IMR-90 (cell line): Measurements from ENCODE around the gene CBLIF. TPM values are rescaled to one million over a fixed set of nuclear protein-coding genes. Genes with fewer than 3 reads are reported as not detected.

Experiments used
- ATAC-seq: fragments of 200-7000 bp; cut with Tn5 transposase; 2 replicates; pipeline ENCODE4 v1.9.1; 2020; ENCODE audit warnings: low read depth, mild to moderate bottlenecking, moderate library complexity
- BruUV-seq: library from RNA; stranded (reverse); fragments of 400-500 nt; replicated peaks from 2 replicates; lab custom pipeline; 2021; lab: Mats Ljungman, UMichigan
- CTCF ChIA-PET: fragments of 300-600 bp; formaldehyde crosslinking; extraction: SDS; loops from one replicate; lab custom pipeline; 2021; ENCODE audit warnings: antibody characterized with exemption; lab: Yijun Ruan, JAX
- POLR2A ChIA-PET: fragments of 300-600 bp; sonication (Branson Sonifier 250); formaldehyde crosslinking; loops from one replicate; lab custom pipeline; 2022; ENCODE audit warnings: antibody characterized with exemption; ENCODE audit not compliant: unreplicated experiment; lab: Charles Lee
- DNase-seq: peaks from one replicate; pipeline ENCODE4 v3.0.0; 2013
- H2AFZ ChIP-seq: replicated peaks from 2 replicates; pipeline ENCODE3; 2013; ENCODE audit warnings: low read length, mild to moderate bottlenecking; ENCODE audit not compliant: poor library complexity
- H2AK5ac ChIP-seq: 2 replicates; pipeline ENCODE4 v1.6.1; 2013; ENCODE audit warnings: low read depth, low read length, inconsistent platforms
- H2AK9ac ChIP-seq: replicated peaks from 2 replicates; pipeline ENCODE3; 2013; ENCODE audit warnings: mild to moderate bottlenecking, low read depth, low read length, moderate library complexity; ENCODE audit not compliant: poor library complexity
- H2BK120ac ChIP-seq: 2 replicates; pipeline ENCODE4 v1.6.1; 2013; ENCODE audit warnings: low read depth, low read length, inconsistent platforms
- H2BK15ac ChIP-seq: 3 replicates; pipeline ENCODE4 v1.6.1; 2013; ENCODE audit warnings: low read depth, low read length, inconsistent platforms
- H2BK20ac ChIP-seq: 2 replicates; pipeline ENCODE4 v1.6.1; 2013; ENCODE audit warnings: low read depth, mild to moderate bottlenecking, inconsistent platforms, low read length, moderate library complexity
- H2BK5ac ChIP-seq: 2 replicates; pipeline ENCODE4 v1.6.1; 2013; ENCODE audit warnings: mild to moderate bottlenecking, low read depth, low read length, inconsistent platforms; ENCODE audit not compliant: poor library complexity, severe bottlenecking
- H3K14ac ChIP-seq: replicated peaks from 2 replicates; pipeline ENCODE4 v1.6.1; 2013; ENCODE audit warnings: low read depth, low read length, inconsistent platforms
- H3K18ac ChIP-seq: 2 replicates; pipeline ENCODE4 v1.6.1; 2013; ENCODE audit warnings: low read depth, low read length, control low read depth
- H3K23ac ChIP-seq: 2 replicates; pipeline ENCODE4 v1.6.1; 2013; ENCODE audit warnings: low read depth, low read length, inconsistent platforms
- H3K27ac ChIP-seq: 2 replicates; pipeline ENCODE4 v1.5.1; 2013; ENCODE audit warnings: mild to moderate bottlenecking, control low read depth, low read length; ENCODE audit not compliant: insufficient read depth
- H3K27me3 ChIP-seq: 2 replicates; pipeline ENCODE4 v1.6.1; 2013; ENCODE audit warnings: low read length; ENCODE audit not compliant: control insufficient read depth, insufficient read depth
- H3K36me3 ChIP-seq: 2 replicates; pipeline ENCODE4 v1.6.1; 2013; ENCODE audit warnings: low read length, mixed read lengths; ENCODE audit not compliant: control insufficient read depth, insufficient read depth
- H3K4ac ChIP-seq: 2 replicates; pipeline ENCODE4 v1.6.1; 2013; ENCODE audit warnings: low read depth, low read length, inconsistent platforms
- H3K4me1 ChIP-seq: 2 replicates; pipeline ENCODE4 v1.6.1; 2013; ENCODE audit warnings: low read length, mixed read lengths; ENCODE audit not compliant: control insufficient read depth, insufficient read depth
- H3K4me2 ChIP-seq: 2 replicates; pipeline ENCODE4 v1.6.1; 2013; ENCODE audit warnings: low read depth, mild to moderate bottlenecking, control low read depth, low read length, moderate library complexity
- H3K4me3 ChIP-seq: 2 replicates; pipeline ENCODE4 v1.5.1; 2013; ENCODE audit warnings: low read depth, mild to moderate bottlenecking, control low read depth, low read length, moderate library complexity; ENCODE audit not compliant: insufficient read depth
- H3K56ac ChIP-seq: 2 replicates; pipeline ENCODE4 v1.6.1; 2013; ENCODE audit warnings: low read length, inconsistent platforms; ENCODE audit not compliant: insufficient read depth; ENCODE audit errors: extremely low read depth
- H3K79me1 ChIP-seq, 2 experiments: 2 replicates each; pipeline ENCODE4 v1.6.1; 2013; ENCODE audit warnings: low read length in 2 of 2, inconsistent platforms in 1 of 2, low read depth in 1 of 2
- H3K9ac ChIP-seq: 2 replicates; pipeline ENCODE4 v1.6.1; 2013; ENCODE audit warnings: low read depth, low read length, control low read depth
- H3K9me1 ChIP-seq: 2 replicates; pipeline ENCODE4 v1.6.1; 2013; ENCODE audit warnings: low read length, inconsistent platforms; ENCODE audit not compliant: insufficient read depth
- H3K9me3 ChIP-seq: 2 replicates; pipeline ENCODE4 v1.6.1; 2013; ENCODE audit warnings: low read length; ENCODE audit not compliant: control insufficient read depth, insufficient read depth
- H4K20me1 ChIP-seq: 2 replicates; pipeline ENCODE4 v1.6.1; 2013; ENCODE audit warnings: low read length, inconsistent platforms; ENCODE audit not compliant: insufficient read depth
- H4K5ac ChIP-seq: 2 replicates; pipeline ENCODE4 v1.6.1; 2013; ENCODE audit warnings: mild to moderate bottlenecking, low read depth, low read length, control low read depth
- H4K8ac ChIP-seq, 2 experiments: 2 replicates each; pipeline ENCODE4 v1.6.1; 2013; ENCODE audit warnings: low read depth in 2 of 2, low read length in 2 of 2, control low read depth in 1 of 2, inconsistent platforms in 1 of 2
- H4K91ac ChIP-seq: 2 replicates; pipeline ENCODE4 v1.6.1; 2013; ENCODE audit warnings: low read depth, low read length, inconsistent platforms; ENCODE audit not compliant: insufficient read depth
- CEBPB ChIP-seq: IDR thresholded peaks from 2 replicates; pipeline ENCODE4 v1.6.1; 2012; ENCODE audit warnings: low read depth, low read length, improper control_type of control experiment
- CHD1 ChIP-seq: IDR thresholded peaks from 2 replicates; pipeline ENCODE4 v1.6.1; 2012; ENCODE audit warnings: low read depth, low read length, improper control_type of control experiment
- FOS ChIP-seq: fragments of 150-350 bp; IDR thresholded peaks from 2 replicates; pipeline ENCODE4 v1.6.1; 2016; ENCODE audit warnings: low read depth, low read length
- MXI1 ChIP-seq: IDR thresholded peaks from 2 replicates; pipeline ENCODE4 v1.6.1; 2012; ENCODE audit warnings: low read depth, mild to moderate bottlenecking, low read length, moderate library complexity, borderline replicate concordance
- RAD21 ChIP-seq: IDR thresholded peaks from 2 replicates; pipeline ENCODE4 v1.6.1; 2012; ENCODE audit warnings: low read length, improper control_type of control experiment
- RFX5 ChIP-seq: IDR thresholded peaks from 2 replicates; pipeline ENCODE4 v1.8.0; 2012; ENCODE audit warnings: low read depth, mild to moderate bottlenecking, low read length, moderate library complexity
- WGBS, 2 experiments: methylation state at CpG; one replicate each; pipeline versions ENCODE4 v1.1.5 to v1.1.7; 2013; ENCODE audit warnings: missing lambda C conversion rate in 2 of 2; ENCODE audit not compliant: insufficient read length in 1 of 2; ENCODE audit errors: extremely low coverage in 2 of 2; 5-methylcytosine and 5-hydroxymethylcytosine counted together
- dilution Hi-C: fragments of 300-500 bp; cut with HindIII; formaldehyde crosslinking; loops from one replicate; pipeline ENCODE4 v1.14.3; 2018; ENCODE audit warnings: low sequenced_read_pairs; ENCODE audit not compliant: unreplicated experiment
- in situ Hi-C: fragments of 300-500 bp; cut with MboI; formaldehyde crosslinking; loops from 3 replicates; pipeline ENCODE4 v1.14.3; 2019; ENCODE audit warnings: low sequenced_read_pairs, inconsistent platforms, mixed read lengths
- intact Hi-C: fragments of 100-400 bp; cut with micrococcal nuclease; formaldehyde crosslinking; loops from 2 replicates; pipeline ENCODE4 v1.10.0; 2022
- polyA plus RNA-seq, 3 experiments: library from polyadenylated mRNA; depleted of rRNA; stranded (reverse); fragments of >200 nt; gene quantifications; 2 replicates each; pipeline ENCODE4 v1.2.3, GENCODE V29; 2012; ENCODE audit warnings: low replicate concordance in 1 of 3
- total RNA-seq: library from RNA; depleted of rRNA; stranded (reverse); fragments of >200 nt; gene quantifications from 2 replicates; pipeline ENCODE4 v1.2.3, GENCODE V29; 2012
- TF ChIP-seq, protein P1 (sequence below): conservative IDR thresholded peaks from 2 replicates; pipeline ENCODE4 v1.5.1; 2012; ENCODE audit warnings: mild to moderate bottlenecking, low read depth, low read length, improper control_type of control experiment
- TF ChIP-seq, protein P2 (sequence below): fragments of 150-350 bp; IDR thresholded peaks from 2 replicates; pipeline ENCODE4 v1.6.1; 2016; ENCODE audit warnings: low read depth, mild to moderate bottlenecking, low read length, moderate library complexity, borderline replicate concordance

The CBLIF gene
- total and polyA plus RNA-seq, 2 of the 4 experiments (the other 2 are of a cell fraction) = not detected

DNA sequence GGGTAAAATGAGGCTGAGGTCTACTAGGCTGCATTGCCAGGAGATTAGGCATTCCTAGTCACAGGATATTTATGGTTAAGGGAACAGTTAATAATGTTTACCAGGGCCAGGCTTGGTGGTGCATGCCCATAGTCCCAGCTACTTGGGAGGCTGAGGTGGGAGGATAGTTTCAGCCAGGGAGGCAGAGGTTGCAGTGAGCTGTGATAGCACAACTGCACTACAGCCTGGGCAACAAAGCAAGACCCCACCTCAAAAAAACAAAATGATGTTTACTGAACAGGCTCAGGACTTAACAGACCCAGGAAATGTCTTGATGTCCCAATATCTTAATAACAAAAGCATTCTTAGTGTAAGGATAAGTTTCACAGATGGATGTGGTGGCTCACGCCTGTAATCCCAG lies 31.9 kb downstream of the CBLIF start:
- Histone ChIP-seq H2BK20ac (no peak overlapping the region), H3K27me3 (no peaks in the 10 kb centered on the region), H3K4ac (no peak overlapping the region), H3K18ac (no peak overlapping the region), H3K4me2 (no peak overlapping the region), H4K5ac (no peak overlapping the region), H3K56ac (no peak overlapping the region), H4K20me1 (no peaks in the 10 kb centered on the region), H3K23ac (no peak overlapping the region), H2BK120ac (no peak overlapping the region), H2AFZ (no peak overlapping the region), H3K9me1 (no peaks in the 10 kb centered on the region; the same call in 1 of the 2 replicates), H4K91ac (no peak overlapping the region), H3K14ac (no peak overlapping the region), H2AK9ac (no peak overlapping the region), H3K36me3 (no peaks in the 10 kb centered on the region), H3K4me1 (peaks cover 3% of the 10 kb centered on the region; the same call in 1 of the 2 replicates), H3K27ac (no peak overlapping the region), H2BK5ac (no peak overlapping the region), H2AK5ac (no peak overlapping the region), H3K4me3 (no peak overlapping the region), H3K9ac (no peak overlapping the region), H3K9me3 (no peaks in the 10 kb centered on the region), H3K79me1 (peaks cover 0 to 14% of the 10 kb centered on the region in 2 experiments; a peak in 3 of 4 replicates), H2BK15ac (no peak overlapping the region), H4K8ac (no peak overlapping the region)
- no CpG with 5 or more reads among the region's 1 CpG for WGBS, 2 experiments
- in situ Hi-C loops = no loop called here
- DNase-seq (no peak), ATAC-seq (no peak)
- no peak for TF ChIP-seq MXI1
- TF ChIP-seq FOS = no peak
- no peak for TF ChIP-seq RAD21
- no peak for TF ChIP-seq RFX5
- TF ChIP-seq, protein P1, sequence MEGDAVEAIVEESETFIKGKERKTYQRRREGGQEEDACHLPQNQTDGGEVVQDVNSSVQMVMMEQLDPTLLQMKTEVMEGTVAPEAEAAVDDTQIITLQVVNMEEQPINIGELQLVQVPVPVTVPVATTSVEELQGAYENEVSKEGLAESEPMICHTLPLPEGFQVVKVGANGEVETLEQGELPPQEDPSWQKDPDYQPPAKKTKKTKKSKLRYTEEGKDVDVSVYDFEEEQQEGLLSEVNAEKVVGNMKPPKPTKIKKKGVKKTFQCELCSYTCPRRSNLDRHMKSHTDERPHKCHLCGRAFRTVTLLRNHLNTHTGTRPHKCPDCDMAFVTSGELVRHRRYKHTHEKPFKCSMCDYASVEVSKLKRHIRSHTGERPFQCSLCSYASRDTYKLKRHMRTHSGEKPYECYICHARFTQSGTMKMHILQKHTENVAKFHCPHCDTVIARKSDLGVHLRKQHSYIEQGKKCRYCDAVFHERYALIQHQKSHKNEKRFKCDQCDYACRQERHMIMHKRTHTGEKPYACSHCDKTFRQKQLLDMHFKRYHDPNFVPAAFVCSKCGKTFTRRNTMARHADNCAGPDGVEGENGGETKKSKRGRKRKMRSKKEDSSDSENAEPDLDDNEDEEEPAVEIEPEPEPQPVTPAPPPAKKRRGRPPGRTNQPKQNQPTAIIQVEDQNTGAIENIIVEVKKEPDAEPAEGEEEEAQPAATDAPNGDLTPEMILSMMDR = no peak
- TF ChIP-seq CHD1 = no peak
- TF ChIP-seq, protein P2, sequence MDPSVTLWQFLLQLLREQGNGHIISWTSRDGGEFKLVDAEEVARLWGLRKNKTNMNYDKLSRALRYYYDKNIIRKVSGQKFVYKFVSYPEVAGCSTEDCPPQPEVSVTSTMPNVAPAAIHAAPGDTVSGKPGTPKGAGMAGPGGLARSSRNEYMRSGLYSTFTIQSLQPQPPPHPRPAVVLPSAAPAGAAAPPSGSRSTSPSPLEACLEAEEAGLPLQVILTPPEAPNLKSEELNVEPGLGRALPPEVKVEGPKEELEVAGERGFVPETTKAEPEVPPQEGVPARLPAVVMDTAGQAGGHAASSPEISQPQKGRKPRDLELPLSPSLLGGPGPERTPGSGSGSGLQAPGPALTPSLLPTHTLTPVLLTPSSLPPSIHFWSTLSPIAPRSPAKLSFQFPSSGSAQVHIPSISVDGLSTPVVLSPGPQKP = no peak
- TF ChIP-seq CEBPB = no peak
- BruUV-seq = no TSS peak
- ChIA-PET CTCF (interaction anchor here (0.6 kb wide), 1 partner anchor 885 kb away, joined by 3 read pairs; no protein-coding TSS in a partner anchor), POLR2A (no interaction called here)
- intact Hi-C loops = no loop called here
- dilution Hi-C loops = no loop called here
